HG03442 (cell line): ENCODE measurements around the gene NPFFR1.
"Not testable (repeated sequence)": the region's sequence is repeated elsewhere in the genome, so short reads cannot be mapped to it uniquely, and the experiment has no call there.

Experiments
- ATAC-seq: cut with Tn5 transposase; IDR thresholded peaks from one replicate; pipeline ENCODE4 v1.9.1; 2021; ENCODE audit warnings: mild to moderate bottlenecking, moderate library complexity; ENCODE audit not compliant: unreplicated experiment

The NPFFR1 gene

DNA sequence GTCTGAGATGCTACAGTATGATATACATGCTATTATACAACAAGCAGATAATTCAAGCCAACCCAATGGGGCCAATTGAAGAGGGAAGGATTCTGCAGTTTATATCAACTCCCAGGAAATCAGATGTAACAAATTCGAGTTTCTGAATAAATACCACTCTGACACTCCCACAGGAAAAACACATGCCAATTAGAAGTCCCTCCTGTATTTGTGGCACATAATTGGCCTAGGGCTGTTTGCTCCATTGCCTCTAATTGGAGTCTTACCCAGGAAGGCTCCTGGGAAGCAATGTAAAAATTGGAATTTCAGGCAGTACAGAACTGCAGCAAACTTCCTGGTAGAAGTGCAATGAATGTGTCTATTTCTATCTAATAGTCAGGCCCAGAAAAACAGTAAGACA is 55.3 kb downstream of the NPFFR1 start:
- no peak for ATAC-seq

DNA sequence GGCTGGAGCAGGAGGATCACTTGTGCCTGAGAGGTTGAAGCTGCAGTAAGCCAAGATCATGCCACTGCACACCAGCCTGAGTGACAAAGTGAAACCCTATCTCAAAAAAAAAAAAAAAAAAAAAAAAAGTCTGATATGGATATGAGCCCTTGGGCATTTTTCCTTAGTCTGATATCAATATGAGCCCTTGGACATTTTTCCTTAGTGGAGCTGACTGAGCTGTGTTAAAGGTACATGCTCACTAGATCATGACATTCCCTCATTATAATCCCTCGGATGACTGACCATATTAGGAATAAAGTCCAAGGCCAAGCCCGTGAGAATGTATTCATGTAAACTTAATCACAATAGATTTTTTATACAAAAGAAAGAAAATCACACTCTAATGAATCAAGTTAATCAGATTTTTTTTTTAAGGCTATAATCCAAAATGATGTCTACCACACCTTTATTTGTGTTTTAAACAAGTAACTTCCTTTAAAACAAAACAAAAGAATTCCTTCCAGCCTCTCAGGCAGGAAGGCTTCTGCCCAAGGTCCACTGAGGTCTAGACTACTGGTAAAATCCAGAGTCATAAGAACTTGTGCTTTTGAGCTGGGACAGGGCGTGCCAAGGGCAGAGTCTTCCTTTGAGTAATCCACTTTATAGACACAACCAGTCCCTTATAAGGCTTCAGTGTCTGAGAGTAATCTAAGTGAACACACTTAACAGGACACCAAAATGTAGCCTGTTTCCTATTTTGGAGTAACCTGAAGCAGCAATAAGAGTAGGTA is 56.1 kb downstream of the NPFFR1 start:
- ATAC-seq: no peak

DNA sequence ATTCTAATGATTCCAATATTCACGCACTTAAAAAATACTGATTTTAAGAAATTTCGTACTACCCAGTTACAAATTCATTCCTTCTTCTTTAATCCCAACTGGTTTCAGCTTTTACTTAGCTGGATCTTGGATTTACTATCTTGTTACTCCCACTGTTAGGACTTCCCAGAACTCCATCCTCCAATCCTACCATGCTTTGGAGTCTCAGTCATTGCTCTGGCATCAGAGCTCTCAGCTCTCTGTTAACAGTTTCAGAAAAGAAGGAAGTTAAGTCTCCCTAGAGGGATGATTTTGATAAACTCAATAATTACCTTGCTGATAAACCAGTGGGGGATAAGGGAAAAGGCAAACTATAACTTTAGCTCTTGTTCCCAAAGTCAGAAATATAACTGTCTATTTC is 60.1 kb downstream of the NPFFR1 start:
- ATAC-seq: no peak

DNA sequence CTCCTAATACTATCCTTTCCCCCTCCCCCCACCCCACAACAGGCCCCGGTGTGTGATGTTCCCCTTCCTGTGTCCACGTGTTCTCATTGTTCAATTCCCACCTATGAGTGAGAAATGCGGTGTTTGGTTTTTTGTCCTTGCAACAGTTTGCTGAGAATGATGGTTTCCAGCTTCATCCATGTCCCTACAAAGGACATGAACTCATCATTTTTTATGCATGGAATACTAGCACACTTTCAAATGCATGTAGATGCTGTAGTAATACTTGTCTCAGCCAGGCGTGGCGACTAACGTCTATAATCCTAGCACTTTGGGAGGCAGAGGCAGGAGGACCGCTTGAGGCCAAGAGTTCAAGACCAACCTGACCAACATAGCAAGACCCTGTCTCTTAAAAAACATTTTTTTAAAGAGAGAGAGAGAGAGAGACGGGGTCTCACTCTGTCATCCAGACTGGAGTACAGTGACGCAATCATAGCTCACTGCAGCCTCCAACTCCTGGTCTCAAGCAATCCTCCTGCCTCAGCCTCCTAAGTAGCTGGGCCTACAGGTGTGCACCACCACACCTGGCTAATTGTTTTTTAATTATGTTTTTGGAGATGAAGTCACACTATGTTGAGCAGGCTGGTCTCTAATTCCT is 60.9 kb downstream of the NPFFR1 start:
- not testable (repeated sequence) for ATAC-seq

DNA sequence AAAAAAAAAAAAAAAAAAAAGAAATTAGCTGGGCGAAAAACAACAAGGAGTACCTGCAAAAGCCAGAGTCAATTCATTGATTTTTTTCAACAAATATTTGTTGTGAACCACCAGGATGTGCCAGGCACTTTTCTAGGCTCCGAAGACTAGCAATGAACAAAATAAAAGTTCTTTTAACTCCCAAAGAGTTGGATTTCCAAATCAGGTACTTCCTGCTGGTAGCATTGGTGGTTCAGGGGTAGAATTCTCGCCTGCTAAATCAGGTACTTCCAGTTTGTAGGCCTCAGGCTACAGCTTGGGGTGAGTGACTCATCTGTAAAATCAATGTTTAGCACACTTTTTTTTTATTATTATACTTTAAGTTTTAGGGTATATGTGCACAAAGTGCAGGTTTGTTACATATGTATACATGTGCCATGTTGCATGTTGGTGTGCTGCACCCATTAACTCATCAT is 61.4 kb downstream of the NPFFR1 start:
- no peak for ATAC-seq

DNA sequence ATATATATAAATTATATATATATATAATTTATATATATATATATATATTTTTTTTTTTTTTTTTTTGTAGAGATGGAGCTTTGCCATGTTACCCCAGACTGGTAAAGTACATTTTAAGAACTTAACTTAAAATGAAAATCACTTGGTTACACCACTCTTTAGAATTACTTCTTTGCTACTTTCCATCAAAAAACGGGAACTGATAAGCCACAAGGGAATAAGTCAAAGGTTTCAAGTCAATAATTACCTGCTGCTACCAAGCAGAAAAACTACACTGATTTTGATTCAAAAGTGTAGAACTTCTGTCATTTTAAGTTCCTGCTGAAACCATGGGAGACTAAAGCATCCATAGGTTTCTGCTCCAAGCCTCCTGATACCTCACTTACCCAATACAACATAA is 62.8 kb downstream of the NPFFR1 start:
- no peak for ATAC-seq

DNA sequence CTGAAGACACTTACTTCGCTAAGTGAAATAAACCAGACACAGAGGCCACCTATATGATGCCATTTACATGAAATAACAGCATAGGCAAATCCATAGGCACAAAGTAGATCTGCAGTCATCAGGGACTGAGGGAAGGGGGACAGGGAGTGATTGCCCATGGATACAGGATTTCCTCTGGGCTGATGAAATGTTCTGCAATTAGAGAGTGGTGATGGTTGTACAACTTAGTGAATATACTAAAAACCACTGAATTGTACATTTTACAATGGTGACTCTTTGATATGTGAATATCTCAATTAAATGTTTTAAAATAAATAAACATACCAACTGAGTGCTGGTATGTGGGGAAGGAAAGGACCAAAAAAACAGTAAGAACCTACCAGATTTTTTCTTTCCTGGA is 70.9 kb downstream of the NPFFR1 start:
- ATAC-seq: no peak

DNA sequence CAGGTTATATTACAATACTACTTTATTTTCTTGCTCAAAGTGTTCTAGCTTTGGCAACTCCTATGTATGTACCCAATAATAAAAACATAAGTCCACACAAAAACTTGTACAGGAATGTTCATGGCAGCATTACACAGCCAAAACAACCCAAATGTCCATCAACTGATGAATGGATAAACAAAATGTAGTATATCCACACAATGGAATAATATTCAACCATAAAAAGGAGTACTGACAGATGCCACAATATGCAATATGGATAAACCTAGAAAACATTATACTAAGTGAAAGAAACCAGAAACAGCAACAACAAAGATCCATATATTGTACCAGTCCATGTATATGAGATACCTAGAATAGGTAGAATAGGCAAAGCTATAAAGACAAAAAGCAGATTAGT is 71.5 kb downstream of the NPFFR1 start:
- no peak for ATAC-seq

DNA sequence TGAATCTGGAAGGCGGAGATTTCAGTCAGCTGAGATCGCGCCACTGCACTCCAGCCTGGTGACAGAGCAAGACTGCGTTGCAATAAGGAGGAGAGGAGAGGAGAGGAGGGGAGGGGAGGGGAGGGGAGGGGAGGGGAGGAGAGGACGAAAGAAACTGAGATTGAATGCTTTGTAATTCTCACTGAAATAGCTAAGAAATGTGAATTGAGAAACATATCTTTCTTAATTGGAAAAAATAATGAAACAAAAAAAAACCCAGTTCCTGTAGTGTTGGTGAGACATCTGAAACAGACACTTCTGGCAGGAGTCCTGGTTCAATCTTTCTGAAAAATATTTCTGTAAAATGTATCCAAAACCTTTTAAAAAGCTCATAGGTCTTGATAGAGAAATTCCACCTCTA is 77.0 kb downstream of the NPFFR1 start:
- ATAC-seq: no peak

DNA sequence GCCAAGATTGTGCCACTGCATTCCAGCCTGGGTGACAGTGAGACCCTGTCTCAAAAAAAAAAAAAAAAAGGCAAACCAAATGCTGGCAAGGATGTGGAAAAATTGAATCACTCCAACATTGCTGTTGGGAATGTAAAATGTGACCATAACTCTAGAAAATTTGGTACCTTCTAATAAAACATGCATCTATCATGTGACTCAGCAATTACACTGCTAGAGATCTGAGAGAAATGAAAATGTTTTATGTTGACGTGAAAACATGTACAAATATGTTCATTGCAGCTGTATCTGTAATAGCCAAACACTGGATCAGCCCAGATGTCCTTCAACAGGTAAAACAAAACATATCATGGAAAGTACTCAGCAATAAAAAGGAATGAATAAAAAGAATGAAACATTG is 82.7 kb downstream of the NPFFR1 start:
- no peak for ATAC-seq

DNA sequence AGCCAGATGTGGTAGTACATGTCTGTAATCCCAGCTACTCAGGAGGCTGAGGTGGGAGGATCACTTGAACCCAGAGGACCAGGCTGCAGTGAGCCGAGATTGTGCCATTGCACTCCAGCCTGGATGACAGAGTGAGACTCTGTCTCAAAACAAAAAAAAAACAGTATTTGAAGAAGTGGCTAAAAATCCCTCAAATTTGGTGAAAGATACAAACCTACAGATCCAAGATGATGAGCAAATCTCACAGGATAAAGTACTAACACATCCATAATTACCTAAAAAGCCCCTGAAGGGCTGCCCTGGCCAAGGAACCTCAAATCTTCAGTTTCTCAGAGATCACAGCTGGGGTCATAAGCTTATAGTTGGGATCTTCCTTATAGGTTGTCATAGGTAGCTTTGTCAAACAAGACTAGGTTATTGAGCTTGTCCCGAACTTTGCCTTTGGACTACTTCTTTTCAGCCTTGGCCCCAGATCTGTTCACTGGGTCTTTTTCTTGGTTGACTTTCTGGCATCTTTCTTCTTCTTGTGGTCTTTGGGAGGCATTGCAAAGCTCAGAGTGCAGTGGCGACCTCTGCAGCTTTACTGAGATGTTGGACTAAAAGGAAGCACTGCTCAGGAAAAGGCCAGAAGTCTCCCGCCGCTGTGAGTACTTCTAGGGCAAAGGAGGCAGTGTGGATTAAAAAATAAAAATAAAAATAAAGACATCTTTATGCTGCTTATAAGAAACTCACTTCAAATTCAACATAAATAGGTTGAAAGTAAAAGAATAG is 84.9 kb downstream of the NPFFR1 start:
- ATAC-seq: no peak
